ENCODE data around the gene KRT1. TPM values are rescaled to one million over a fixed set of nuclear protein-coding genes. Genes with fewer than 3 reads are reported as not detected.

Gene KRT1
- total RNA-seq: under 1 TPM in 3 of 8 experiments, not detected in 5; 0.17 to 0.24 (median 0.20) TPM

GRCh38 chr12:52680363-52680762 is at the start of gene KRT1:
Gene KRT1 (minus strand): TSS chr12:52680407. CDS start chr12:52680348, 59 bp downstream.
- in situ Hi-C loops (cut with MboI; ENCODE audit: low pct_unique_long_range_greater_than_20kb in 2 of 9, low sequenced_read_pairs in 9 of 9, unreplicated experiment in 9 of 9): no loop called here
- ATAC-seq (replicated peaks in 6 of 8): no peak

GRCh38 chr12:52729147-52729546 is 48.9 kb upstream of the KRT1 start:
- peak in 1 of 8 experiments; percentile 28 for ATAC-seq (replicated peaks in 6 of 8)
- Histone ChIP-seq H3K4me3 (no peak overlapping the region), H3K4me1 (replicated peaks in 1 of 2) (no peaks in the 10 kb centered on the region), H3K27ac (no peak overlapping the region)
- 36 to 80% (median 60%) methylated on average over 1 to 10 of the region's 10 CpGs for WGBS, 10 experiments
- in situ Hi-C loops (cut with MboI; ENCODE audit: low pct_unique_long_range_greater_than_20kb in 2 of 9, low sequenced_read_pairs in 9 of 9, unreplicated experiment in 9 of 9): no loop called here

More at GRCh38 chr12:52680363-52680762, at the start of gene KRT1:
- Histone ChIP-seq H3K27ac (no peak within 1 kb of the TSS), H3K4me1 (replicated peaks in 1 of 2) (no peaks in the 10 kb centered on the region), H3K4me3 (no peak within 1 kb of the TSS)
- WGBS, 10 experiments: 78 to 100% (median 83%) methylated on average over 3 of the region's 3 CpGs; no CpG with 5 or more reads in 7 of the 10 experiments

- 0 to 100% (median 73%) methylated on average over 1 to 2 of the region's 2 CpGs; no CpG with 5 or more reads in 3 of the 10 experiments for WGBS, 10 experiments
- ATAC-seq (replicated peaks in 6 of 8): no peak
- Histone ChIP-seq H3K27ac (no peak overlapping the region), H3K4me1 (replicated peaks in 1 of 2) (no peaks in the 10 kb centered on the region), H3K4me3 (no peak overlapping the region)
- in situ Hi-C loops (cut with MboI; ENCODE audit: low pct_unique_long_range_greater_than_20kb in 2 of 9, low sequenced_read_pairs in 9 of 9, unreplicated experiment in 9 of 9): no loop called here
Observed at GRCh38 chr12:52728374-52728773, 48.2 kb upstream of the KRT1 start.

- ATAC-seq (replicated peaks in 6 of 8): no peak
- in situ Hi-C loops (cut with MboI; ENCODE audit: low pct_unique_long_range_greater_than_20kb in 2 of 9, low sequenced_read_pairs in 9 of 9, unreplicated experiment in 9 of 9): no loop called here
- Histone ChIP-seq H3K27ac (no peak overlapping the region), H3K4me1 (replicated peaks in 1 of 2) (no peaks in the 10 kb centered on the region), H3K4me3 (no peak overlapping the region)
- WGBS, 10 experiments: 40 to 90% (median 62%) methylated on average over 2 to 4 of the region's 4 CpGs; no CpG with 5 or more reads in 1 of the 10 experiments
Observed at GRCh38 chr12:52727037-52727436, 46.8 kb upstream of the KRT1 start.

- ATAC-seq (replicated peaks in 6 of 8): no peak
- WGBS, 10 experiments: 0 to 100% (median 32%) methylated on average over 1 to 2 of the region's 2 CpGs; no CpG with 5 or more reads in 5 of the 10 experiments
- Histone ChIP-seq H3K4me1 (replicated peaks in 1 of 2) (no peaks in the 10 kb centered on the region), H3K27ac (no peak overlapping the region), H3K4me3 (no peak overlapping the region)
- in situ Hi-C loops (cut with MboI; ENCODE audit: low pct_unique_long_range_greater_than_20kb in 2 of 9, low sequenced_read_pairs in 9 of 9, unreplicated experiment in 9 of 9): no loop called here
Observed at GRCh38 chr12:52726451-52726850, 46.2 kb upstream of the KRT1 start.

GRCh38 chr12:52724384-52724783 is 44.2 kb upstream of the KRT1 start:
- Histone ChIP-seq H3K4me1 (replicated peaks in 1 of 2) (no peaks in the 10 kb centered on the region), H3K4me3 (no peak overlapping the region), H3K27ac (no peak overlapping the region)
- WGBS, 10 experiments: 40 to 83% (median 70%) methylated on average over 1 to 2 of the region's 3 CpGs; no CpG with 5 or more reads in 6 of the 10 experiments
- in situ Hi-C loops (cut with MboI; ENCODE audit: low pct_unique_long_range_greater_than_20kb in 2 of 9, low sequenced_read_pairs in 9 of 9, unreplicated experiment in 9 of 9): no loop called here
- ATAC-seq (replicated peaks in 6 of 8): no peak

- 0 to 67% (median 25%) methylated on average over 1 to 2 of the region's 2 CpGs; no CpG with 5 or more reads in 2 of the 10 experiments for WGBS, 10 experiments
- H3K27ac ChIP-seq: no peak overlapping the region
- no peak overlapping the region for H3K4me3 ChIP-seq
- in situ Hi-C loops (cut with MboI; ENCODE audit: low pct_unique_long_range_greater_than_20kb in 2 of 9, low sequenced_read_pairs in 9 of 9, unreplicated experiment in 9 of 9): no loop called here
- ATAC-seq (replicated peaks in 6 of 8): no peak
- H3K4me1 ChIP-seq (replicated peaks in 1 of 2): no peaks in the 10 kb centered on the region
Observed at GRCh38 chr12:52722680-52723079, 42.5 kb upstream of the KRT1 start.

- in situ Hi-C loops (cut with MboI; ENCODE audit: low pct_unique_long_range_greater_than_20kb in 2 of 9, low sequenced_read_pairs in 9 of 9, unreplicated experiment in 9 of 9): no loop called here
- ATAC-seq (replicated peaks in 6 of 8): no peak
- 0 to 33% (median 26%) methylated on average over 1 to 3 of the region's 3 CpGs; no CpG with 5 or more reads in 3 of the 10 experiments for WGBS, 10 experiments
Observed at GRCh38 chr12:52721838-52722470, 41.7 kb upstream of the KRT1 start.

GRCh38 chr12:52720365-52720886 is 40.2 kb upstream of the KRT1 start:
- 27 to 100% (median 63%) methylated on average over 1 to 8 of the region's 8 CpGs; no CpG with 5 or more reads in 2 of the 10 experiments for WGBS, 10 experiments

More at GRCh38 chr12:52721838-52722470, 41.7 kb upstream of the KRT1 start:
- H3K27ac ChIP-seq: no peak overlapping the region
- no peak overlapping the region for H3K4me3 ChIP-seq
- no peaks in the 10 kb centered on the region for H3K4me1 ChIP-seq (replicated peaks in 1 of 2)

GRCh38 chr12:52716061-52716460 is 35.9 kb upstream of the KRT1 start:
- no peak for ATAC-seq (replicated peaks in 6 of 8)
- Histone ChIP-seq H3K4me1 (replicated peaks in 1 of 2) (peaks cover 0 to 2% of the 10 kb centered on the region in 2 donors), H3K4me3 (no peak overlapping the region), H3K27ac (no peak overlapping the region)
- WGBS, 10 experiments: 0 to 100% (median 92%) methylated on average over 1 to 4 of the region's 5 CpGs; no CpG with 5 or more reads in 4 of the 10 experiments
- in situ Hi-C loops (cut with MboI; ENCODE audit: low pct_unique_long_range_greater_than_20kb in 2 of 9, low sequenced_read_pairs in 9 of 9, unreplicated experiment in 9 of 9): no loop called here

More at GRCh38 chr12:52720365-52720886, 40.2 kb upstream of the KRT1 start:
- Histone ChIP-seq H3K4me1 (replicated peaks in 1 of 2) (no peaks in the 10 kb centered on the region), H3K4me3 (no peak overlapping the region), H3K27ac (no peak overlapping the region)
- in situ Hi-C loops (cut with MboI; ENCODE audit: low pct_unique_long_range_greater_than_20kb in 2 of 9, low sequenced_read_pairs in 9 of 9, unreplicated experiment in 9 of 9): no loop called here
- peak in 1 of 8 experiments; percentile 76 for ATAC-seq (replicated peaks in 6 of 8)

- no peak for ATAC-seq (replicated peaks in 6 of 8)
- in situ Hi-C loops (cut with MboI; ENCODE audit: low pct_unique_long_range_greater_than_20kb in 2 of 9, low sequenced_read_pairs in 9 of 9, unreplicated experiment in 9 of 9): no loop called here
Observed at GRCh38 chr12:52715416-52715815, 35.2 kb upstream of the KRT1 start.

GRCh38 chr12:52714887-52715281 is 34.7 kb upstream of the KRT1 start:
- peaks cover 0 to 2% of the 10 kb centered on the region in 2 donors for H3K4me1 ChIP-seq (replicated peaks in 1 of 2)
- H3K27ac ChIP-seq: no peak overlapping the region
- ATAC-seq (replicated peaks in 6 of 8): no peak
- 0 to 93% (median 77%) methylated on average over 1 to 3 of the region's 4 CpGs; no CpG with 5 or more reads in 3 of the 10 experiments for WGBS, 10 experiments
- in situ Hi-C loops (cut with MboI; ENCODE audit: low pct_unique_long_range_greater_than_20kb in 2 of 9, low sequenced_read_pairs in 9 of 9, unreplicated experiment in 9 of 9): no loop called here
- H3K4me3 ChIP-seq: no peak overlapping the region

More at GRCh38 chr12:52715416-52715815, 35.2 kb upstream of the KRT1 start:
- peaks cover 0 to 2% of the 10 kb centered on the region in 2 donors for H3K4me1 ChIP-seq (replicated peaks in 1 of 2)
- 70 to 100% (median 74%) methylated on average over 1 to 10 of the region's 14 CpGs; no CpG with 5 or more reads in 5 of the 10 experiments for WGBS, 10 experiments
- no peak overlapping the region for H3K27ac ChIP-seq
- no peak overlapping the region for H3K4me3 ChIP-seq
